Measurements from ENCODE around the gene CENATAC. TPM values are rescaled to one million over a fixed set of nuclear protein-coding genes. Genes with fewer than 3 reads are reported as not detected.
"Not testable (repeated sequence)": the region's sequence is repeated elsewhere in the genome, so short reads cannot be mapped to it uniquely, and the experiment has no call there.

CENATAC gene
- total RNA-seq, 1 experiment from 2014 or later, result 61.7 TPM

GRCh38 chr11:118984825-118985224 is 13.1 kb upstream of the CENATAC start:
- Histone ChIP-seq H3K4me2 (no peak overlapping the region), H3K4me3 (no peak overlapping the region), H2AFZ (no peak overlapping the region), H3K79me2 (ENCODE audit: low read depth) (no peaks in the 10 kb centered on the region), H4K20me1 (ENCODE audit: insufficient read depth) (no peaks in the 10 kb centered on the region), H3K36me3 (ENCODE audit: low read depth) (no peaks in the 10 kb centered on the region), H3K9me2 (ENCODE audit: insufficient read depth) (no peaks in the 10 kb centered on the region), H3K27me3 (ENCODE audit: insufficient read depth, low read depth) (no peaks in the 10 kb centered on the region), H3K9me3 (ENCODE audit: insufficient read depth, low read depth) (no peaks in the 10 kb centered on the region), H3K4me1 (replicated peaks; ENCODE audit: insufficient read depth) (peaks cover 9% of the 10 kb centered on the region), H3K27ac (no peak overlapping the region), H3F3A (ENCODE audit: insufficient read depth, low read depth) (peaks cover 20% of the 10 kb centered on the region)
- intact Hi-C loops (cut with micrococcal nuclease; ENCODE audit: unreplicated experiment), result no loop called here
- BruUV-seq (replicated peaks), result no TSS peak
- no peak for DNase-seq
- TF ChIP-seq CTCF (conservative IDR thresholded peaks at IDR 0.05), result no peak
- no peak for TF ChIP-seq EZH2 (IDR thresholded peaks at IDR 0.05; ENCODE audit: low read depth)
- ChIA-PET POLR2A (ENCODE audit: unreplicated experiment) (interaction anchor here (0.5 kb wide), 1 partner anchor 30 kb away, joined by 6 read pairs; no protein-coding TSS in a partner anchor), CTCF (no interaction called here)

- Histone ChIP-seq H3K36me3 (ENCODE audit: low read depth) (no peaks in the 10 kb centered on the region), H3K27me3 (ENCODE audit: insufficient read depth, low read depth) (no peaks in the 10 kb centered on the region), H3F3A (ENCODE audit: insufficient read depth, low read depth) (peaks cover 27% of the 10 kb centered on the region), H4K20me1 (ENCODE audit: insufficient read depth) (no peaks in the 10 kb centered on the region), H2AFZ (peak overlapping the region; percentile 18; the same call in 1 of the 2 replicates), H3K4me3 (peak overlapping the region; percentile 9; the same call in 1 of the 2 replicates), H3K9me2 (ENCODE audit: insufficient read depth) (no peaks in the 10 kb centered on the region), H3K27ac (peak overlapping the region; percentile 64), H3K9me3 (ENCODE audit: insufficient read depth, low read depth) (no peaks in the 10 kb centered on the region), H3K79me2 (ENCODE audit: low read depth) (no peaks in the 10 kb centered on the region), H3K4me2 (peak overlapping the region; percentile 35; the same call in 1 of the 2 replicates), H3K4me1 (replicated peaks; ENCODE audit: insufficient read depth) (peaks cover 9% of the 10 kb centered on the region)
- ChIA-PET POLR2A (ENCODE audit: unreplicated experiment) (interaction anchor here (0.6 kb wide), 2 partner anchors 95 to 131 kb away, joined by 4 to 13 read pairs; no protein-coding TSS in a partner anchor), CTCF (no interaction called here)
- BruUV-seq (replicated peaks), result no TSS peak
- peak; percentile 60 to 73 for DNase-seq
- intact Hi-C loops (cut with micrococcal nuclease; ENCODE audit: unreplicated experiment), result no loop called here
- TF ChIP-seq CTCF (conservative IDR thresholded peaks at IDR 0.05) (no peak), EZH2 (IDR thresholded peaks at IDR 0.05; ENCODE audit: low read depth) (no peak)
Observed at GRCh38 chr11:118988280-118988679, 9.7 kb upstream of the CENATAC start.

GRCh38 chr11:118991486-118992038 is 6.4 kb upstream of the CENATAC start:
- POLR2A ChIA-PET (ENCODE audit: unreplicated experiment); BruUV-seq (replicated peaks); H2AFZ ChIP-seq; H3K9me2 ChIP-seq (ENCODE audit: insufficient read depth); intact Hi-C loops (cut with micrococcal nuclease; ENCODE audit: unreplicated experiment); H3K36me3 ChIP-seq (ENCODE audit: low read depth); H3K9me3 ChIP-seq (ENCODE audit: insufficient read depth, low read depth); H3K4me3 ChIP-seq; CTCF ChIA-PET; H3K27ac ChIP-seq; H3K79me2 ChIP-seq (ENCODE audit: low read depth); H3K4me1 ChIP-seq (replicated peaks; ENCODE audit: insufficient read depth); H3K4me2 ChIP-seq; DNase-seq; H3K27me3 ChIP-seq (ENCODE audit: insufficient read depth, low read depth); H4K20me1 ChIP-seq (ENCODE audit: insufficient read depth): not testable (repeated sequence)
- H3F3A ChIP-seq (ENCODE audit: insufficient read depth, low read depth), result peaks cover 27% of the 10 kb centered on the region

All from PC-9 (cell line).